Measurements from ENCODE around the gene DIAPH2. TPM values are rescaled to one million over a fixed set of nuclear protein-coding genes. Genes with fewer than 3 reads are reported as not detected.
A peak's percentile ranks its signal among the peaks of the same experiment; 100 is the strongest.

DIAPH2 gene
- total RNA-seq, 4 donors from 2014 or later: 40.2 to 52.2 (median 44.8) TPM

DNA sequence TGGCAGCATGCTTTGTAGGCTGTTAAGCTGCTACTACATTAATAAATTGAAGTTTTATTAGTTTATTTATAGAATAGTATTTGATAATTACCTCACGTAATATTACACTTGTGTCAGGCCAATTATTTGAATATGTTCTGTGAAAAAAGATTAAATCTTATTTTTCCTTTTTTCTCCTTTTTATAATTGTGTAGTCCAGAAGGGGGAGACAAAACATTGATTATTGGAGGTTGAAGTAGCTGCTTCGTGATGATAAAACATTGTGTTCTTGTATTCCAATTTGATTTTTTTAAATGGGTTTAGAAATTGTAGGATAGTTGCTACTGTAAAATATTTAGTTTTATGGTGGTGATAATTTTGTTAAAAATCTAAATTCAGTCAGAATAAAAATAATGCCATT lies 85.7 kb downstream of the DIAPH2 start:
- H3K9me3 ChIP-seq: no peaks in the 10 kb centered on the region
- WGBS, 2 donors: 20 to 28% methylated on average over 2 of the region's 2 CpGs
- DNase-seq (ENCODE audit: low spot score in 2 of 2): no peak
- H3K36me3 ChIP-seq: no peaks in the 10 kb centered on the region
- peaks cover 0 to 5% of the 10 kb centered on the region in 2 donors for H3K27me3 ChIP-seq
- TF ChIP-seq, protein P1, sequence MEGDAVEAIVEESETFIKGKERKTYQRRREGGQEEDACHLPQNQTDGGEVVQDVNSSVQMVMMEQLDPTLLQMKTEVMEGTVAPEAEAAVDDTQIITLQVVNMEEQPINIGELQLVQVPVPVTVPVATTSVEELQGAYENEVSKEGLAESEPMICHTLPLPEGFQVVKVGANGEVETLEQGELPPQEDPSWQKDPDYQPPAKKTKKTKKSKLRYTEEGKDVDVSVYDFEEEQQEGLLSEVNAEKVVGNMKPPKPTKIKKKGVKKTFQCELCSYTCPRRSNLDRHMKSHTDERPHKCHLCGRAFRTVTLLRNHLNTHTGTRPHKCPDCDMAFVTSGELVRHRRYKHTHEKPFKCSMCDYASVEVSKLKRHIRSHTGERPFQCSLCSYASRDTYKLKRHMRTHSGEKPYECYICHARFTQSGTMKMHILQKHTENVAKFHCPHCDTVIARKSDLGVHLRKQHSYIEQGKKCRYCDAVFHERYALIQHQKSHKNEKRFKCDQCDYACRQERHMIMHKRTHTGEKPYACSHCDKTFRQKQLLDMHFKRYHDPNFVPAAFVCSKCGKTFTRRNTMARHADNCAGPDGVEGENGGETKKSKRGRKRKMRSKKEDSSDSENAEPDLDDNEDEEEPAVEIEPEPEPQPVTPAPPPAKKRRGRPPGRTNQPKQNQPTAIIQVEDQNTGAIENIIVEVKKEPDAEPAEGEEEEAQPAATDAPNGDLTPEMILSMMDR (IDR thresholded peaks at IDR 0.05): peak in 4 of 5 experiments; percentile 20 to 30 (median 26)
- TF ChIP-seq POLR2A (IDR thresholded peaks at IDR 0.05) (no peak), EP300 (IDR thresholded peaks at IDR 0.05) (no peak)
- no peak overlapping the region for H3K4me3 ChIP-seq
- H3K4me1 ChIP-seq: no peaks in the 10 kb centered on the region
- no peak overlapping the region for H3K27ac ChIP-seq

DNA sequence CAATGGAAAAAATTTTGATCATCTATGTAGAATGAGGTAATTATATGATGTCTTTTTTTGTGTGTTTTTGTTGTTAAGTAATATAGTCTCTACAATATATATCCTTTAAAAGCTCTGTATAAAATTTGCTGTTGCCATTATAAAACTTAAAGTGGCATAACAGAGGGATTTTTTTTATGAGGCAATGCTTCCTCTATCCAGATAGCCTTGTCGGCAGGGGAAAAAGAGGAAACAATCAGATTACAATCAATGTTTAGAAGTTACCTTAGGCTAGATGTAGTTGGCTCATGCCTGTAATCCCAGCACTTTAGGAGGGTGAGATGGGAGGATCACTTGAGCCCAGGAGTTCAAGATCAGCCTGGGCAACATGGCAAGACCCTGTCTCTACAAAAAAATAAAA lies 86.8 kb downstream of the DIAPH2 start:
- H3K27ac ChIP-seq: no peak overlapping the region
- DNase-seq (ENCODE audit: low spot score in 2 of 2): no peak
- no peaks in the 10 kb centered on the region for H3K4me1 ChIP-seq
- no peak overlapping the region for H3K4me3 ChIP-seq
- WGBS, 2 donors: 68 to 94% methylated on average over 1 of the region's 1 CpG
- no peaks in the 10 kb centered on the region for H3K36me3 ChIP-seq
- no peaks in the 10 kb centered on the region for H3K9me3 ChIP-seq
- TF ChIP-seq POLR2A (IDR thresholded peaks at IDR 0.05) (no peak), EP300 (IDR thresholded peaks at IDR 0.05) (no peak)
- TF ChIP-seq, protein P1 (IDR thresholded peaks at IDR 0.05): no peak
- H3K27me3 ChIP-seq: peaks cover 0 to 5% of the 10 kb centered on the region in 2 donors

DNA sequence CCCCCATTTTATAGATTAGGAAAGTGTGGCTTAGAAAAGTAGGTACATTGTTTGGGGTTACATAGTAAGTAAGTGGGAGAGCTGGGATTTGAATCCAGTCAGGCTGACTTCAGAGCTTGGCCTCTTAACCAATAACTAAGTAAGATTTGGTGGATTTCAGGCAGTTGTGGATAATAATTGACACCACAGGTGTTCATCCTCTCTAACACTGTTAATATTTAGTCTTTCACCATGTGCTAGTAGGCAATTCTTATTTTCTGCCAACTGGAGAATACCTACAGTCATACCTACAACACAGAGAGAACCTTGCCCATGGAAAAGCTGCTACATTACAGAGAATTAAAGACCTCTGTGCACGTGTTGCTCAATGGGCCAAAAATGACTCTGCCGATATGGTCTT lies 89.5 kb downstream of the DIAPH2 start:
- H3K9me3 ChIP-seq: no peaks in the 10 kb centered on the region
- H3K4me3 ChIP-seq: no peak overlapping the region
- H3K4me1 ChIP-seq: no peaks in the 10 kb centered on the region
- no peak overlapping the region for H3K27ac ChIP-seq
- H3K27me3 ChIP-seq: peaks cover 0 to under 1% of the 10 kb centered on the region in 2 donors
- H3K36me3 ChIP-seq: no peaks in the 10 kb centered on the region
- WGBS, 2 donors: 80 to 100% methylated on average over 2 of the region's 2 CpGs
- TF ChIP-seq POLR2A (IDR thresholded peaks at IDR 0.05) (no peak), EP300 (IDR thresholded peaks at IDR 0.05) (no peak)
- TF ChIP-seq, protein P1 (IDR thresholded peaks at IDR 0.05): no peak
- DNase-seq (ENCODE audit: low spot score in 2 of 2): no peak

DNA sequence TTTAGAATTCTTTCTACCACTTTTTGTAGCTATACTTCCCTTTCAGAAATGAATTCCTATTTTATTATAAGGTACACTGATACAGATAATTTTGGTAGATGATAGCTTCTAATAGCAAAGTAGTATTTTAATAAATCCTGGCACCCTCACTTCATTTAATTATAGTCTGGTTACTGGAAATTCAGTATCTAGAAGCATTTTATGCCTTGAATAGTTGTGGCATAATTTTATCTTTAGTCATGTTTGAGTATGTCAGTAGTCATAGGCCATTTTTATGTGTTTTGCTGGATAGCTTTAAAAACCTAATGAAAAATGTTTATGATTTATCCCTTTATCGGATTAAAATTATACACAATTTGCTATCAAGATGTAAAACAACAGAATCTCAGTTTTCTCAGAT lies 92.3 kb downstream of the DIAPH2 start:
- H3K9me3 ChIP-seq: no peaks in the 10 kb centered on the region
- H3K36me3 ChIP-seq: no peaks in the 10 kb centered on the region
- no peak for TF ChIP-seq EP300 (IDR thresholded peaks at IDR 0.05)
- TF ChIP-seq, protein P1 (IDR thresholded peaks at IDR 0.05): no peak
- TF ChIP-seq POLR2A (IDR thresholded peaks at IDR 0.05): no peak

DNA sequence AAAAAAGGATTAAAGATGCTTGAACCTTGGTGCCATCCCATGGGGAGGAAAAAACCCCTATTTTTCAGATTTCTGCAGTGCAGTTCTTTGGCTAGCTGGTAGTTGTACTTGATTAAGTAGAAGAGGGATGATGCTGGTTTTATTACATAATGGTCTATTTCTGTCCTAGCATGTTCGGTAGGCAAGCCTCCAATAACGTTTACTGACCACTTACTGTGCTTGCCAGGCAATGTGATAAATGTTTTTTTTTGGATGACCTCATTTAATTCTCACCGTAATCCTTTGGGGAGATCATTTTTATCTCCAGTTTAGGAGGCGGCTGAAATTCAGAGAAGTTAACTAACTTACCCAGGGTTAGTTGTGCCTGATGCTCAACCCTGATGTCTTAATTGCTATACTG lies 106.9 kb downstream of the DIAPH2 start:
- TF ChIP-seq, protein P1 (IDR thresholded peaks at IDR 0.05): no peak
- TF ChIP-seq POLR2A (IDR thresholded peaks at IDR 0.05) (no peak), EP300 (IDR thresholded peaks at IDR 0.05) (no peak)
- H3K27ac ChIP-seq: no peak overlapping the region
- H3K4me1 ChIP-seq: no peaks in the 10 kb centered on the region
- H3K36me3 ChIP-seq: no peaks in the 10 kb centered on the region
- no peak for DNase-seq (ENCODE audit: low spot score in 2 of 2)
- H3K27me3 ChIP-seq: peaks cover 0 to 7% of the 10 kb centered on the region in 2 donors
- no peaks in the 10 kb centered on the region for H3K9me3 ChIP-seq
- WGBS, 2 donors: 11 to 55% methylated on average over 3 to 4 of the region's 4 CpGs
- H3K4me3 ChIP-seq: no peak overlapping the region

More for the DNA sequence above, 92.3 kb downstream of the DIAPH2 start:
- no peak for DNase-seq (ENCODE audit: low spot score in 2 of 2)
- Histone ChIP-seq H3K4me1 (no peaks in the 10 kb centered on the region), H3K27ac (no peak overlapping the region), H3K4me3 (no peak overlapping the region), H3K27me3 (peaks cover 0 to 5% of the 10 kb centered on the region in 2 donors)
- 93 to 94% methylated on average over 1 of the region's 1 CpG for WGBS, 2 donors

All from tibial nerve (tissue), 4 donors.